Trophoblast cell (in vitro differentiated cells and primary cell): ENCODE measurements around the gene GIPC2. TPM values are rescaled to one million over a fixed set of nuclear protein-coding genes. Genes with fewer than 3 reads are reported as not detected.
"Not testable (repeated sequence)": the region's sequence is repeated elsewhere in the genome, so short reads cannot be mapped to it uniquely, and the experiment has no call there.

Source experiments
- DNase-seq, 2 donors: peaks; one replicate each; pipeline ENCODE4 v3.0.0-alpha.2; 2016
- H2AFZ ChIP-seq: 2 replicates; pipeline ENCODE4 v1.6.1; 2013; ENCODE audit warnings: low read length, moderate library complexity, mild to moderate bottlenecking; ENCODE audit not compliant: insufficient read depth, poor library complexity
- H2AK5ac ChIP-seq: 2 replicates; pipeline ENCODE4 v1.6.1; 2013; ENCODE audit warnings: mild to moderate bottlenecking, low read length
- H2BK120ac ChIP-seq: 2 replicates; pipeline ENCODE4 v1.6.1; 2013; ENCODE audit warnings: low read length, mild to moderate bottlenecking, moderate library complexity; ENCODE audit not compliant: insufficient read depth, poor library complexity
- H2BK12ac ChIP-seq: 2 replicates; pipeline ENCODE4 v1.6.1; 2013; ENCODE audit warnings: mild to moderate bottlenecking, low read length, moderate library complexity
- H2BK5ac ChIP-seq: 2 replicates; pipeline ENCODE4 v1.6.1; 2013; ENCODE audit warnings: low read length, low read depth, moderate library complexity, mild to moderate bottlenecking; ENCODE audit not compliant: poor library complexity
- H3K14ac ChIP-seq: 2 replicates; pipeline ENCODE4 v1.6.1; 2013; ENCODE audit warnings: mild to moderate bottlenecking, low read length
- H3K18ac ChIP-seq: 2 replicates; pipeline ENCODE4 v1.6.1; 2013; ENCODE audit warnings: mild to moderate bottlenecking, low read length
- H3K23ac ChIP-seq: 2 replicates; pipeline ENCODE4 v1.6.1; 2013; ENCODE audit warnings: low read length
- H3K27ac ChIP-seq: 2 replicates; pipeline ENCODE4 v1.5.1; 2013; ENCODE audit warnings: low read depth, mild to moderate bottlenecking, inconsistent platforms, low read length, moderate library complexity
- H3K27me3 ChIP-seq: 2 replicates; pipeline ENCODE4 v1.6.1; 2013; ENCODE audit warnings: inconsistent platforms, mild to moderate bottlenecking, low read length, moderate library complexity; ENCODE audit not compliant: insufficient read depth
- H3K36me3 ChIP-seq, 2 experiments: 1 replicate in 1 of 2; 2 replicates in 1 of 2; pipeline ENCODE4 v1.6.1; 2013; ENCODE audit warnings: low read length in 2 of 2, mild to moderate bottlenecking in 2 of 2, moderate library complexity in 1 of 2; ENCODE audit not compliant: insufficient read depth in 2 of 2, control insufficient read depth in 1 of 2
- H3K4ac ChIP-seq: 2 replicates; pipeline ENCODE4 v1.6.1; 2013; ENCODE audit warnings: low read depth, mild to moderate bottlenecking, low read length, moderate library complexity
- H3K4me1 ChIP-seq, 2 experiments: 1 replicate in 1 of 2; 2 replicates in 1 of 2; pipeline ENCODE4 v1.6.1; 2013; ENCODE audit warnings: low read length in 2 of 2, mild to moderate bottlenecking in 2 of 2, moderate library complexity in 1 of 2; ENCODE audit not compliant: insufficient read depth in 2 of 2, control insufficient read depth in 1 of 2
- H3K4me2 ChIP-seq: 2 replicates; pipeline ENCODE4 v1.6.1; 2013; ENCODE audit warnings: inconsistent platforms, mild to moderate bottlenecking, low read length, moderate library complexity
- H3K4me3 ChIP-seq: 2 replicates; pipeline ENCODE4 v1.5.1; 2013; ENCODE audit warnings: mild to moderate bottlenecking, low read depth, low read length, inconsistent platforms
- H3K79me1 ChIP-seq: one replicate; pipeline ENCODE4 v1.6.1; 2013; ENCODE audit warnings: low read length
- H3K79me2 ChIP-seq: 2 replicates; pipeline ENCODE4 v1.6.1; 2013; ENCODE audit warnings: low read length, mild to moderate bottlenecking; ENCODE audit not compliant: control insufficient read depth, insufficient read depth, poor library complexity
- H3K9ac ChIP-seq: 2 replicates; pipeline ENCODE4 v1.6.1; 2013; ENCODE audit warnings: mild to moderate bottlenecking, low read length
- H3K9me3 ChIP-seq: 2 replicates; pipeline ENCODE4 v1.6.1; 2013; ENCODE audit warnings: low read depth, mild to moderate bottlenecking, control low read depth, inconsistent platforms, low read length; ENCODE audit not compliant: insufficient read depth
- H4K12ac ChIP-seq: 2 replicates; pipeline ENCODE4 v1.6.1; 2013; ENCODE audit warnings: low read depth, mild to moderate bottlenecking, low read length, moderate library complexity
- H4K8ac ChIP-seq: 2 replicates; pipeline ENCODE4 v1.6.1; 2013; ENCODE audit warnings: low read depth, mild to moderate bottlenecking, low read length, moderate library complexity
- H4K91ac ChIP-seq: one replicate; pipeline ENCODE4 v1.6.1; 2013; ENCODE audit warnings: low read depth, mild to moderate bottlenecking, low read length, moderate library complexity
- WGBS: extraction: QIAGEN DNeasy Blood & Tissue Kit; methylation state at CpG from one replicate; pipeline ENCODE4 v1.1.7; 2013; ENCODE audit warnings: missing lambda C conversion rate; ENCODE audit not compliant: insufficient read length, insufficient coverage; ENCODE audit errors: extremely low coverage; 5-methylcytosine and 5-hydroxymethylcytosine counted together
- polyA plus RNA-seq: library from polyadenylated mRNA; stranded (reverse); fragments of 200-250 nt; gene quantifications from 2 replicates; pipeline ENCODE4 v1.2.3, GENCODE V29; 2013

GIPC2 gene, protein sequence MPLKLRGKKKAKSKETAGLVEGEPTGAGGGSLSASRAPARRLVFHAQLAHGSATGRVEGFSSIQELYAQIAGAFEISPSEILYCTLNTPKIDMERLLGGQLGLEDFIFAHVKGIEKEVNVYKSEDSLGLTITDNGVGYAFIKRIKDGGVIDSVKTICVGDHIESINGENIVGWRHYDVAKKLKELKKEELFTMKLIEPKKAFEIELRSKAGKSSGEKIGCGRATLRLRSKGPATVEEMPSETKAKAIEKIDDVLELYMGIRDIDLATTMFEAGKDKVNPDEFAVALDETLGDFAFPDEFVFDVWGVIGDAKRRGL
- 0.08 TPM in 2 replicates for polyA plus RNA-seq

GRCh38 chr1:78045926-78046778, at the start of gene GIPC2:
GIPC2 (plus strand) TSS chr1:78045966; CDS start chr1:78046095, 129 bp downstream.
- peak within 1 kb of the TSS; percentile 99 for H3K4me2 ChIP-seq
- peaks cover 16% of the 10 kb centered on the region for H3K27me3 ChIP-seq
- H4K8ac ChIP-seq: no peak within 1 kb of the TSS
- H2BK12ac ChIP-seq: no peak within 1 kb of the TSS
- H3K36me3 ChIP-seq: no peaks in the 10 kb centered on the region
- H2BK120ac ChIP-seq: no peak within 1 kb of the TSS
- no peaks in the 10 kb centered on the region for H3K79me2 ChIP-seq
- peak; percentile 10 to 42 for DNase-seq
- no peak within 1 kb of the TSS for H3K18ac ChIP-seq
- H2BK5ac ChIP-seq: no peak within 1 kb of the TSS
- H3K79me1 ChIP-seq: no peaks in the 10 kb centered on the region
- H3K4me1 ChIP-seq: peaks cover 0 to 2% of the 10 kb centered on the region in 2 experiments
- H3K4ac ChIP-seq: no peak within 1 kb of the TSS
- peaks cover 2% of the 10 kb centered on the region for H3K9me3 ChIP-seq
- H3K4me3 ChIP-seq: peak within 1 kb of the TSS; percentile 75
- no peak within 1 kb of the TSS for H4K12ac ChIP-seq
- H4K91ac ChIP-seq: no peak within 1 kb of the TSS
- H2AK5ac ChIP-seq: no peak within 1 kb of the TSS
- H2AFZ ChIP-seq: peak within 1 kb of the TSS; percentile 66
- no peak within 1 kb of the TSS for H3K14ac ChIP-seq
- no CpG with 5 or more reads among the region's 85 CpGs for WGBS
- H3K9ac ChIP-seq: peak within 1 kb of the TSS; percentile 36
- no peak within 1 kb of the TSS for H3K27ac ChIP-seq
- no peak within 1 kb of the TSS for H3K23ac ChIP-seq

DNA sequence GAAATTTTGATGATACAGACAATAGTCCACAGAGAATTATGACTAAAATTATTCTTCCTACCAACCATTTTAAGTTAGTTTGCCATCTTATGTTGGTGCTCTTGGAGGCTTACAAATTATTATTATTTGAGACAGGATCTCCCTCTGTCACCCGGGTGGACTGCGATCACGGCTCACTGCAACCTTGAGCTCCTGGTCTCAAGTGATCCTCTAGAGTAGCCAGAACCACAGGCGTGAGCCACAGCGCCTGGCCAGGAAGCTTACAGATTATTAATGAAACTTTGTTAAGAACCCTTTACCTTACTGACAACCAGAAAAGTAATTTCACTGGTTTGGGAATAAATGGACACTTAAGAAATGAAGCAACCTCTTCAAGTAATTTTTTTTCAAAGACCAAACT, 49.0 kb upstream of the GIPC2 start:
- Histone ChIP-seq H3K9me3 (no peaks in the 10 kb centered on the region), H2AK5ac (no peak overlapping the region), H4K91ac (no peak overlapping the region), H3K27ac (no peak overlapping the region), H3K9ac (no peak overlapping the region), H3K14ac (no peak overlapping the region), H2AFZ (no peak overlapping the region), H4K8ac (no peak overlapping the region), H2BK120ac (no peak overlapping the region), H4K12ac (no peak overlapping the region), H3K27me3 (no peaks in the 10 kb centered on the region), H3K4me2 (no peak overlapping the region), H3K4me1 (no peaks in the 10 kb centered on the region), H3K4ac (no peak overlapping the region), H3K79me2 (no peaks in the 10 kb centered on the region), H3K4me3 (no peak overlapping the region), H3K36me3 (peaks cover 2 to 3% of the 10 kb centered on the region in 2 experiments), H3K18ac (no peak overlapping the region), H3K23ac (no peak overlapping the region), H3K79me1 (no peaks in the 10 kb centered on the region), H2BK12ac (no peak overlapping the region), H2BK5ac (no peak overlapping the region)
- DNase-seq: no peak
- WGBS: no CpG with 5 or more reads among the region's 5 CpGs

DNA sequence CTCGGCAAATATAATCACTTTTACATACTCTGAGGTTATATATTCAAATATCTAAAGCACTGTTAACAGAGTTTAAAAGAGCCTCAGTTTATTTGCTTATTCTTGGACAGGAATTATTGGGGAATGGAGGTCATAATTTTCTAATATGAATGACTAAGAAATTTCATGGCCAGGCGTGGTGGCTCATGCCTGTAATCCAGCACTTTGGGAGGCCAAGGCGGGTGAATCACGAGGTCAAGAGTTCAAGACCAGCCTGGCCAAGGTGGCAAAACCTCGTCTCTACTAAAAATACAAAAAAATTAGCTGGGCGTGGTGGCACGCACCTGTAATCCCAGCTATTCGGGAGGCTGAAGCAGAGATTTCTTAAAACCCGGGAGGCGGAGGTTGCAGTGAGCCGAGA, 45.2 kb upstream of the GIPC2 start:
- H4K8ac ChIP-seq, H2BK5ac ChIP-seq, H2AK5ac ChIP-seq, H3K23ac ChIP-seq, H3K36me3 ChIP-seq, H3K14ac ChIP-seq, H3K4me2 ChIP-seq, H2BK120ac ChIP-seq, H3K79me2 ChIP-seq, H3K4me3 ChIP-seq, H3K27ac ChIP-seq, H3K79me1 ChIP-seq, H3K9ac ChIP-seq, H3K27me3 ChIP-seq, H3K4ac ChIP-seq, H3K4me1 ChIP-seq, H3K9me3 ChIP-seq, H3K18ac ChIP-seq, H2AFZ ChIP-seq, H4K91ac ChIP-seq, H4K12ac ChIP-seq, H2BK12ac ChIP-seq, DNase-seq: not testable (repeated sequence)
- no CpG with 5 or more reads among the region's 11 CpGs for WGBS

- H2BK120ac ChIP-seq: no peak overlapping the region
- no peaks in the 10 kb centered on the region for H3K27me3 ChIP-seq
- H2AK5ac ChIP-seq: no peak overlapping the region
- no peak overlapping the region for H4K8ac ChIP-seq
- peak in 1 of 2 donors; percentile 31 for DNase-seq
- H3K18ac ChIP-seq: no peak overlapping the region
- no peaks in the 10 kb centered on the region for H3K79me1 ChIP-seq
- H2AFZ ChIP-seq: no peak overlapping the region
- no peak overlapping the region for H3K23ac ChIP-seq
- H2BK12ac ChIP-seq: no peak overlapping the region
- no peak overlapping the region for H3K4me2 ChIP-seq
- H4K91ac ChIP-seq: no peak overlapping the region
- no CpG with 5 or more reads among the region's 3 CpGs for WGBS
- no peak overlapping the region for H2BK5ac ChIP-seq
- no peak overlapping the region for H3K14ac ChIP-seq
- no peaks in the 10 kb centered on the region for H3K9me3 ChIP-seq
- H3K9ac ChIP-seq: no peak overlapping the region
- no peak overlapping the region for H3K27ac ChIP-seq
- no peak overlapping the region for H3K4me3 ChIP-seq
- no peak overlapping the region for H3K4ac ChIP-seq
- no peaks in the 10 kb centered on the region for H3K36me3 ChIP-seq
- H3K79me2 ChIP-seq: no peaks in the 10 kb centered on the region
- no peaks in the 10 kb centered on the region for H3K4me1 ChIP-seq
- no peak overlapping the region for H4K12ac ChIP-seq
Observed at GRCh38 chr1:78003070-78003746, 42.6 kb upstream of the GIPC2 start.
